GM23338 (cell line): Measurements from ENCODE around the gene ANKZF1. TPM values are rescaled to one million over a fixed set of nuclear protein-coding genes. Genes with fewer than 3 reads are reported as not detected.

Experiments used
- ATAC-seq: fragments of 200-7000 bp; cut with Tn5 transposase; 3 replicates; pipeline ENCODE4 v1.9.1; 2020
- DNase-seq: peaks from one replicate; pipeline ENCODE4 v3.0.0-alpha.2; 2015; ENCODE audit warnings: low spot score
- H2AFZ ChIP-seq: fragments of 200-600 bp; sonication (generic); 2 replicates; pipeline ENCODE4 v1.8.0; 2016; ENCODE audit warnings: antibody characterized with exemption, mild to moderate bottlenecking, moderate library complexity
- H3F3A ChIP-seq: fragments of 200-600 bp; sonication (generic); replicated peaks from 2 replicates; pipeline ENCODE4 v1.8.0; 2017; ENCODE audit warnings: antibody characterized with exemption, mixed run types, low read depth
- H3K27ac ChIP-seq: fragments of 200-600 bp; sonication (generic); 2 replicates; pipeline ENCODE4 v1.6.1; 2016; ENCODE audit warnings: low read depth
- H3K27me3 ChIP-seq: fragments of 200-600 bp; sonication (generic); 2 replicates; pipeline ENCODE4 v1.8.0; 2016; ENCODE audit warnings: mild to moderate bottlenecking, mixed run types, moderate library complexity; ENCODE audit not compliant: insufficient read depth
- H3K36me3 ChIP-seq: fragments of 200-600 bp; sonication (generic); 2 replicates; pipeline ENCODE4 v1.8.0; 2016; ENCODE audit warnings: mild to moderate bottlenecking; ENCODE audit not compliant: insufficient read depth
- H3K4me1 ChIP-seq: fragments of 200-600 bp; sonication (generic); 2 replicates; pipeline ENCODE4 v1.8.0; 2016; ENCODE audit warnings: mild to moderate bottlenecking, moderate library complexity; ENCODE audit not compliant: insufficient read depth
- H3K4me2 ChIP-seq: fragments of 200-600 bp; sonication (generic); 2 replicates; pipeline ENCODE4 v1.7.1; 2017; ENCODE audit warnings: mixed run types
- H3K4me3 ChIP-seq: fragments of 200-600 bp; sonication (generic); 2 replicates; pipeline ENCODE4 v1.6.1; 2016; ENCODE audit warnings: mixed run types
- H3K79me2 ChIP-seq: fragments of 200-600 bp; sonication (generic); replicated peaks from 2 replicates; pipeline ENCODE4 v1.8.0; 2017; ENCODE audit warnings: mild to moderate bottlenecking; ENCODE audit not compliant: insufficient read depth
- H3K9me2 ChIP-seq: fragments of 200-600 bp; sonication (generic); 2 replicates; pipeline ENCODE4 v1.8.0; 2017; ENCODE audit not compliant: insufficient read depth
- H4K20me1 ChIP-seq: fragments of 200-600 bp; sonication (generic); replicated peaks from 2 replicates; pipeline ENCODE4 v1.8.0; 2017; ENCODE audit warnings: mild to moderate bottlenecking; ENCODE audit not compliant: insufficient read depth
- H3K27ac Mint-ChIP-seq: 2 replicates; pipeline ENCODE4 v1.8.0; 2020; ENCODE audit warnings: inconsistent platforms, mild to moderate bottlenecking, moderate library complexity, mixed read lengths
- H3K27me3 Mint-ChIP-seq: 3 replicates; pipeline ENCODE4 v1.8.0; 2022; ENCODE audit warnings: low read depth, mild to moderate bottlenecking, moderate library complexity, mixed read lengths, inconsistent platforms; ENCODE audit not compliant: insufficient read depth, poor library complexity
- H3K36me3 Mint-ChIP-seq: 3 replicates; pipeline ENCODE4 v1.8.0; 2021; ENCODE audit warnings: low read depth, mild to moderate bottlenecking, inconsistent platforms, moderate library complexity, mixed read lengths
- H3K4me1 Mint-ChIP-seq: 3 replicates; pipeline ENCODE4 v1.8.0; 2020; ENCODE audit warnings: mild to moderate bottlenecking, inconsistent platforms, mixed read lengths
- H3K4me3 Mint-ChIP-seq: 3 replicates; pipeline ENCODE4 v1.8.0; 2021; ENCODE audit warnings: moderate library complexity, mild to moderate bottlenecking, inconsistent platforms, mixed read lengths
- H3K9me3 Mint-ChIP-seq: 3 replicates; pipeline ENCODE4 v1.8.0; 2020; ENCODE audit warnings: moderate library complexity, mild to moderate bottlenecking, inconsistent platforms, mixed read lengths
- CREB1 ChIP-seq: fragments of 250-450 bp; sonication (Bioruptor Pico); IDR thresholded peaks from 2 replicates; pipeline ENCODE4 v1.5.0; 2020; ENCODE audit warnings: low read depth, mild to moderate bottlenecking, moderate library complexity
- EZH2 ChIP-seq: fragments of 200-600 bp; sonication (generic); IDR thresholded peaks from one replicate; pipeline ENCODE4 v1.8.0; 2017; ENCODE audit warnings: antibody characterized with exemption, mild to moderate bottlenecking, low read depth; ENCODE audit not compliant: unreplicated experiment
- EZH2phosphoT487 ChIP-seq: fragments of 200-600 bp; sonication (generic); IDR thresholded peaks from one replicate; pipeline ENCODE4 v1.8.1; 2018; ENCODE audit warnings: antibody characterized with exemption; ENCODE audit not compliant: unreplicated experiment
- JUNB ChIP-seq: IDR thresholded peaks from one replicate; pipeline ENCODE4 v1.6.1; 2016; ENCODE audit warnings: antibody characterized with exemption; ENCODE audit not compliant: unreplicated experiment
- NANOG ChIP-seq: IDR thresholded peaks from 2 replicates; pipeline ENCODE4 v1.6.1; 2016; ENCODE audit warnings: antibody characterized with exemption, borderline replicate concordance
- POLR2AphosphoS5 ChIP-seq: IDR thresholded peaks from 2 replicates; pipeline ENCODE4 v1.6.1; 2016; ENCODE audit warnings: antibody characterized with exemption, low read depth
- STAT1 ChIP-seq: IDR thresholded peaks from one replicate; pipeline ENCODE4 v1.6.1; 2016; ENCODE audit warnings: antibody characterized with exemption; ENCODE audit not compliant: unreplicated experiment
- ZNF114 ChIP-seq: fragments of 250-450 bp; sonication (Bioruptor Pico); IDR thresholded peaks from 2 replicates; pipeline ENCODE4 v1.5.0; 2020; ENCODE audit warnings: mild to moderate bottlenecking, moderate library complexity
- ZNF331 ChIP-seq: fragments of 250-450 bp; sonication (Bioruptor Pico); IDR thresholded peaks from 2 replicates; pipeline ENCODE4 v1.5.0; 2020; ENCODE audit warnings: low read depth, mild to moderate bottlenecking, moderate library complexity
- polyA plus RNA-seq: library from polyadenylated mRNA; unstranded; fragments of >200 nt; fragmentation: Nextera tagmentation; extraction: Ambion mirVana; gene quantifications from 2 replicates; pipeline ENCODE4 v1.2.1, GENCODE V29; 2016
- total RNA-seq: library from RNA; depleted of rRNA; stranded (reverse); fragments of >200 nt; shearing (Covaris generic); gene quantifications from 2 replicates; pipeline ENCODE4 v1.2.3, GENCODE V29; 2014
- TF ChIP-seq, protein P1 (sequence below), 2 experiments: fragments of 200-600 bp in 1 of 2; sonication (generic) in 1 of 2; conservative IDR thresholded peaks; 2 replicates each; pipeline versions ENCODE4 v1.5.1 to v1.6.1; 2016 to 2017; ENCODE audit warnings: antibody characterized with exemption in 2 of 2, low read depth in 2 of 2, mild to moderate bottlenecking in 2 of 2, moderate library complexity in 1 of 2
- TF ChIP-seq, protein P2 (sequence below): fragments of 250-450 bp; sonication (Bioruptor Pico); IDR thresholded peaks from 2 replicates; pipeline ENCODE4 v1.5.0; 2020; ENCODE audit warnings: mild to moderate bottlenecking, moderate library complexity
- TF ChIP-seq, protein P3 (sequence below): IDR thresholded peaks from one replicate; pipeline ENCODE4 v1.6.1; 2018; ENCODE audit warnings: antibody characterized with exemption; ENCODE audit not compliant: unreplicated experiment
- TF ChIP-seq, protein P4 (sequence below): IDR thresholded peaks from 2 replicates; pipeline ENCODE4 v1.6.1; 2016; ENCODE audit warnings: antibody characterized with exemption

The ANKZF1 gene
- total and polyA plus RNA-seq, 2 experiments from 2014 or later = 29.9 to 61.9 TPM

DNA sequence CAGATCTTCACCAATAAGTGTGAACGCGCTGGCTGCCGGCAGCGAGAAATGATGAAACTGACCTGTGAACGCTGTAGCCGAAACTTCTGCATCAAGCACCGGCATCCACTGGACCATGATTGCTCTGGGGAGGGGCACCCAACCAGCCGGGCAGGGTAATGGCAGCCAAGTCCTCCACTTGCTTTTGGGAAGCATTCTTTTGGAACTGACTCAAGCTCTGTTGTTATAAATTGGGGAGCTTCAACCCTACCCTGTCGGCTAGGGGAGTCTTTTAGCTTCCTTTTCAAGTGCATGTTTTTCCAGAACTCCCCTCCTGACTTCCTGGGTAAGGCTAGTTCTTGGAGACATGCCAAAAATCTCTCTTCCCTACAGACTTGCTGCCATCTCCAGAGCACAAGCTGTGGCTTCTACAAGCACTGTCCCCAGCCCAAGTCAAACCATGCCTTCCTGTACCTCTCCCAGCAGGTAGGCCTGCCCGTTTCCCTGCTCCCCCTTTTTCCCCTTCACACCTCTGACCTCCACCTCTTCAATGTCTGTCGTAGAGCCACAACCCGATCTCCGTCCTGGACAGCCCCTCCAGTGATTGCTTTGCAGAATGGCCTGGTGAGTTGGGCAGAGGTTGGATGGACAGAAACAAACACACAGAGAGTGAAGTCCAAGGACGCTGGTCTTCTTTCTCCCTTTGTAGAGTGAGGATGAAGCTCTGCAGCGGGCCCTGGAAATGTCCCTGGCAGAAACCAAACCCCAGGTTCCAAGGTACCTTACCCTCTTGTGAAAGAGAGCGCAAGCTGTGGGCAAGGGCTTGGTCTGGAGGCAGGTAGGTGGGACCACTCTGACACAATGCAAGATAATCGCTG lies 21.5 kb upstream of the ANKZF1 start:
- Mint-ChIP-seq H3K27ac (no peak overlapping the region), H3K4me3 (peak overlapping the region; percentile 88)
- H3K27ac ChIP-seq = no peak overlapping the region; the same call in 1 of the 2 replicates

More for the DNA sequence above, 21.5 kb upstream of the ANKZF1 start:
- Mint-ChIP-seq H3K4me1 (peaks cover 13% of the 10 kb centered on the region; the same call in 2 of the 3 replicates), H3K36me3 (peaks cover 40% of the 10 kb centered on the region), H3K27me3 (peaks cover 13% of the 10 kb centered on the region), H3K9me3 (peaks cover 2% of the 10 kb centered on the region; the same call in 1 of the 3 replicates)
- H3K36me3 ChIP-seq = no peaks in the 10 kb centered on the region; the same call in 1 of the 2 replicates
- peak overlapping the region; percentile 84; the same call in 1 of the 2 replicates for H3K4me3 ChIP-seq
- peaks cover 15% of the 10 kb centered on the region for H3K4me1 ChIP-seq
- no peaks in the 10 kb centered on the region; the same call in 1 of the 2 replicates for H4K20me1 ChIP-seq
- TF ChIP-seq, protein P1, sequence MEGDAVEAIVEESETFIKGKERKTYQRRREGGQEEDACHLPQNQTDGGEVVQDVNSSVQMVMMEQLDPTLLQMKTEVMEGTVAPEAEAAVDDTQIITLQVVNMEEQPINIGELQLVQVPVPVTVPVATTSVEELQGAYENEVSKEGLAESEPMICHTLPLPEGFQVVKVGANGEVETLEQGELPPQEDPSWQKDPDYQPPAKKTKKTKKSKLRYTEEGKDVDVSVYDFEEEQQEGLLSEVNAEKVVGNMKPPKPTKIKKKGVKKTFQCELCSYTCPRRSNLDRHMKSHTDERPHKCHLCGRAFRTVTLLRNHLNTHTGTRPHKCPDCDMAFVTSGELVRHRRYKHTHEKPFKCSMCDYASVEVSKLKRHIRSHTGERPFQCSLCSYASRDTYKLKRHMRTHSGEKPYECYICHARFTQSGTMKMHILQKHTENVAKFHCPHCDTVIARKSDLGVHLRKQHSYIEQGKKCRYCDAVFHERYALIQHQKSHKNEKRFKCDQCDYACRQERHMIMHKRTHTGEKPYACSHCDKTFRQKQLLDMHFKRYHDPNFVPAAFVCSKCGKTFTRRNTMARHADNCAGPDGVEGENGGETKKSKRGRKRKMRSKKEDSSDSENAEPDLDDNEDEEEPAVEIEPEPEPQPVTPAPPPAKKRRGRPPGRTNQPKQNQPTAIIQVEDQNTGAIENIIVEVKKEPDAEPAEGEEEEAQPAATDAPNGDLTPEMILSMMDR (conservative IDR thresholded peaks at IDR 0.05; ENCODE audit: low read depth in 2 of 2) = no peak
- TF ChIP-seq CREB1 (CRISPR knock-in tag) (no peak), ZNF331 (no peak), ZNF114 (CRISPR knock-in tag) (no peak), NANOG (no peak), EZH2 (no peak), STAT1 (no peak), POLR2AphosphoS5 (no peak), EZH2phosphoT487 (no peak), JUNB (no peak)
- TF ChIP-seq, protein P2, sequence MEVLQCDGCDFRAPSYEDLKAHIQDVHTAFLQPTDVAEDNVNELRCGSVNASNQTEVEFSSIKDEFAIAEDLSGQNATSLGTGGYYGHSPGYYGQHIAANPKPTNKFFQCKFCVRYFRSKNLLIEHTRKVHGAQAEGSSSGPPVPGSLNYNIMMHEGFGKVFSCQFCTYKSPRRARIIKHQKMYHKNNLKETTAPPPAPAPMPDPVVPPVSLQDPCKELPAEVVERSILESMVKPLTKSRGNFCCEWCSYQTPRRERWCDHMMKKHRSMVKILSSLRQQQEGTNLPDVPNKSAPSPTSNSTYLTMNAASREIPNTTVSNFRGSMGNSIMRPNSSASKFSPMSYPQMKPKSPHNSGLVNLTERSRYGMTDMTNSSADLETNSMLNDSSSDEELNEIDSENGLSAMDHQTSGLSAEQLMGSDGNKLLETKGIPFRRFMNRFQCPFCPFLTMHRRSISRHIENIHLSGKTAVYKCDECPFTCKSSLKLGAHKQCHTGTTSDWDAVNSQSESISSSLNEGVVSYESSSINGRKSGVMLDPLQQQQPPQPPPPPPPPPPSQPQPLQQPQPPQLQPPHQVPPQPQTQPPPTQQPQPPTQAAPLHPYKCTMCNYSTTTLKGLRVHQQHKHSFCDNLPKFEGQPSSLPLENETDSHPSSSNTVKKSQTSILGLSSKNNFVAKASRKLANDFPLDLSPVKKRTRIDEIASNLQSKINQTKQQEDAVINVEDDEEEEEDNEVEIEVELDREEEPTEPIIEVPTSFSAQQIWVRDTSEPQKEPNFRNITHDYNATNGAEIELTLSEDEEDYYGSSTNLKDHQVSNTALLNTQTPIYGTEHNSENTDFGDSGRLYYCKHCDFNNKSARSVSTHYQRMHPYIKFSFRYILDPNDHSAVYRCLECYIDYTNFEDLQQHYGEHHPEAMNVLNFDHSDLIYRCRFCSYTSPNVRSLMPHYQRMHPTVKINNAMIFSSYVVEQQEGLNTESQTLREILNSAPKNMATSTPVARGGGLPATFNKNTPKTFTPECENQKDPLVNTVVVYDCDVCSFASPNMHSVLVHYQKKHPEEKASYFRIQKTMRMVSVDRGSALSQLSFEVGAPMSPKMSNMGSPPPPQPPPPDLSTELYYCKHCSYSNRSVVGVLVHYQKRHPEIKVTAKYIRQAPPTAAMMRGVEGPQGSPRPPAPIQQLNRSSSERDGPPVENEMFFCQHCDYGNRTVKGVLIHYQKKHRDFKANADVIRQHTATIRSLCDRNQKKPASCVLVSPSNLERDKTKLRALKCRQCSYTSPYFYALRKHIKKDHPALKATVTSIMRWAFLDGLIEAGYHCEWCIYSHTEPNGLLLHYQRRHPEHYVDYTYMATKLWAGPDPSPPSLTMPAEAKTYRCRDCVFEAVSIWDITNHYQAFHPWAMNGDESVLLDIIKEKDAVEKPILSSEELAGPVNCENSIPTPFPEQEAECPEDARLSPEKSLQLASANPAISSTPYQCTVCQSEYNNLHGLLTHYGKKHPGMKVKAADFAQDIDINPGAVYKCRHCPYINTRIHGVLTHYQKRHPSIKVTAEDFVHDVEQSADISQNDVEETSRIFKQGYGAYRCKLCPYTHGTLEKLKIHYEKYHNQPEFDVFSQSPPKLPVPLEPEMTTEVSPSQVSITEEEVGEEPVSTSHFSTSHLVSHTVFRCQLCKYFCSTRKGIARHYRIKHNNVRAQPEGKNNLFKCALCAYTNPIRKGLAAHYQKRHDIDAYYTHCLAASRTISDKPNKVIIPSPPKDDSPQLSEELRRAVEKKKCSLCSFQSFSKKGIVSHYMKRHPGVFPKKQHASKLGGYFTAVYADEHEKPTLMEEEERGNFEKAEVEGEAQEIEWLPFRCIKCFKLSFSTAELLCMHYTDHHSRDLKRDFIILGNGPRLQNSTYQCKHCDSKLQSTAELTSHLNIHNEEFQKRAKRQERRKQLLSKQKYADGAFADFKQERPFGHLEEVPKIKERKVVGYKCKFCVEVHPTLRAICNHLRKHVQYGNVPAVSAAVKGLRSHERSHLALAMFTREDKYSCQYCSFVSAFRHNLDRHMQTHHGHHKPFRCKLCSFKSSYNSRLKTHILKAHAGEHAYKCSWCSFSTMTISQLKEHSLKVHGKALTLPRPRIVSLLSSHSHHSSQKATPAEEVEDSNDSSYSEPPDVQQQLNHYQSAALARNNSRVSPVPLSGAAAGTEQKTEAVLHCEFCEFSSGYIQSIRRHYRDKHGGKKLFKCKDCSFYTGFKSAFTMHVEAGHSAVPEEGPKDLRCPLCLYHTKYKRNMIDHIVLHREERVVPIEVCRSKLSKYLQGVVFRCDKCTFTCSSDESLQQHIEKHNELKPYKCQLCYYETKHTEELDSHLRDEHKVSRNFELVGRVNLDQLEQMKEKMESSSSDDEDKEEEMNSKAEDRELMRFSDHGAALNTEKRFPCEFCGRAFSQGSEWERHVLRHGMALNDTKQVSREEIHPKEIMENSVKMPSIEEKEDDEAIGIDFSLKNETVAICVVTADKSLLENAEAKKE (CRISPR knock-in tag) = no peak
- TF ChIP-seq, protein P3, sequence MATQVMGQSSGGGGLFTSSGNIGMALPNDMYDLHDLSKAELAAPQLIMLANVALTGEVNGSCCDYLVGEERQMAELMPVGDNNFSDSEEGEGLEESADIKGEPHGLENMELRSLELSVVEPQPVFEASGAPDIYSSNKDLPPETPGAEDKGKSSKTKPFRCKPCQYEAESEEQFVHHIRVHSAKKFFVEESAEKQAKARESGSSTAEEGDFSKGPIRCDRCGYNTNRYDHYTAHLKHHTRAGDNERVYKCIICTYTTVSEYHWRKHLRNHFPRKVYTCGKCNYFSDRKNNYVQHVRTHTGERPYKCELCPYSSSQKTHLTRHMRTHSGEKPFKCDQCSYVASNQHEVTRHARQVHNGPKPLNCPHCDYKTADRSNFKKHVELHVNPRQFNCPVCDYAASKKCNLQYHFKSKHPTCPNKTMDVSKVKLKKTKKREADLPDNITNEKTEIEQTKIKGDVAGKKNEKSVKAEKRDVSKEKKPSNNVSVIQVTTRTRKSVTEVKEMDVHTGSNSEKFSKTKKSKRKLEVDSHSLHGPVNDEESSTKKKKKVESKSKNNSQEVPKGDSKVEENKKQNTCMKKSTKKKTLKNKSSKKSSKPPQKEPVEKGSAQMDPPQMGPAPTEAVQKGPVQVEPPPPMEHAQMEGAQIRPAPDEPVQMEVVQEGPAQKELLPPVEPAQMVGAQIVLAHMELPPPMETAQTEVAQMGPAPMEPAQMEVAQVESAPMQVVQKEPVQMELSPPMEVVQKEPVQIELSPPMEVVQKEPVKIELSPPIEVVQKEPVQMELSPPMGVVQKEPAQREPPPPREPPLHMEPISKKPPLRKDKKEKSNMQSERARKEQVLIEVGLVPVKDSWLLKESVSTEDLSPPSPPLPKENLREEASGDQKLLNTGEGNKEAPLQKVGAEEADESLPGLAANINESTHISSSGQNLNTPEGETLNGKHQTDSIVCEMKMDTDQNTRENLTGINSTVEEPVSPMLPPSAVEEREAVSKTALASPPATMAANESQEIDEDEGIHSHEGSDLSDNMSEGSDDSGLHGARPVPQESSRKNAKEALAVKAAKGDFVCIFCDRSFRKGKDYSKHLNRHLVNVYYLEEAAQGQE = no peak
- TF ChIP-seq, protein P4, sequence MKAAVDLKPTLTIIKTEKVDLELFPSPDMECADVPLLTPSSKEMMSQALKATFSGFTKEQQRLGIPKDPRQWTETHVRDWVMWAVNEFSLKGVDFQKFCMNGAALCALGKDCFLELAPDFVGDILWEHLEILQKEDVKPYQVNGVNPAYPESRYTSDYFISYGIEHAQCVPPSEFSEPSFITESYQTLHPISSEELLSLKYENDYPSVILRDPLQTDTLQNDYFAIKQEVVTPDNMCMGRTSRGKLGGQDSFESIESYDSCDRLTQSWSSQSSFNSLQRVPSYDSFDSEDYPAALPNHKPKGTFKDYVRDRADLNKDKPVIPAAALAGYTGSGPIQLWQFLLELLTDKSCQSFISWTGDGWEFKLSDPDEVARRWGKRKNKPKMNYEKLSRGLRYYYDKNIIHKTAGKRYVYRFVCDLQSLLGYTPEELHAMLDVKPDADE = no peak
- ATAC-seq (no peak), DNase-seq (no peak)
- peak overlapping the region; percentile 96; the same call in 1 of the 2 replicates for H3K4me2 ChIP-seq
- H2AFZ ChIP-seq = no peak overlapping the region
- H3K9me2 ChIP-seq = no peaks in the 10 kb centered on the region
- H3F3A ChIP-seq = peaks cover 15% of the 10 kb centered on the region; the same call in 1 of the 2 replicates
- no peaks in the 10 kb centered on the region for H3K27me3 ChIP-seq
- H3K79me2 ChIP-seq = no peaks in the 10 kb centered on the region
